Urothelium cell line (cell line): ENCODE results near the gene ATP9B.

Source experiments
- DNase-seq: peaks from one replicate; pipeline ENCODE4 v3.0.0; 2011; ENCODE audit warnings: low spot score, mixed read lengths
- FAIRE-seq: peaks from 2 replicates; lab custom pipeline; 2011; peaks lifted over from hg19 to GRCh38; lab: Jason Lieb, UNC

ATP9B gene, protein sequence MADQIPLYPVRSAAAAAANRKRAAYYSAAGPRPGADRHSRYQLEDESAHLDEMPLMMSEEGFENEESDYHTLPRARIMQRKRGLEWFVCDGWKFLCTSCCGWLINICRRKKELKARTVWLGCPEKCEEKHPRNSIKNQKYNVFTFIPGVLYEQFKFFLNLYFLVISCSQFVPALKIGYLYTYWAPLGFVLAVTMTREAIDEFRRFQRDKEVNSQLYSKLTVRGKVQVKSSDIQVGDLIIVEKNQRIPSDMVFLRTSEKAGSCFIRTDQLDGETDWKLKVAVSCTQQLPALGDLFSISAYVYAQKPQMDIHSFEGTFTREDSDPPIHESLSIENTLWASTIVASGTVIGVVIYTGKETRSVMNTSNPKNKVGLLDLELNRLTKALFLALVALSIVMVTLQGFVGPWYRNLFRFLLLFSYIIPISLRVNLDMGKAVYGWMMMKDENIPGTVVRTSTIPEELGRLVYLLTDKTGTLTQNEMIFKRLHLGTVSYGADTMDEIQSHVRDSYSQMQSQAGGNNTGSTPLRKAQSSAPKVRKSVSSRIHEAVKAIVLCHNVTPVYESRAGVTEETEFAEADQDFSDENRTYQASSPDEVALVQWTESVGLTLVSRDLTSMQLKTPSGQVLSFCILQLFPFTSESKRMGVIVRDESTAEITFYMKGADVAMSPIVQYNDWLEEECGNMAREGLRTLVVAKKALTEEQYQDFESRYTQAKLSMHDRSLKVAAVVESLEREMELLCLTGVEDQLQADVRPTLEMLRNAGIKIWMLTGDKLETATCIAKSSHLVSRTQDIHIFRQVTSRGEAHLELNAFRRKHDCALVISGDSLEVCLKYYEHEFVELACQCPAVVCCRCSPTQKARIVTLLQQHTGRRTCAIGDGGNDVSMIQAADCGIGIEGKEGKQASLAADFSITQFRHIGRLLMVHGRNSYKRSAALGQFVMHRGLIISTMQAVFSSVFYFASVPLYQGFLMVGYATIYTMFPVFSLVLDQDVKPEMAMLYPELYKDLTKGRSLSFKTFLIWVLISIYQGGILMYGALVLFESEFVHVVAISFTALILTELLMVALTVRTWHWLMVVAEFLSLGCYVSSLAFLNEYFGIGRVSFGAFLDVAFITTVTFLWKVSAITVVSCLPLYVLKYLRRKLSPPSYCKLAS

DNA sequence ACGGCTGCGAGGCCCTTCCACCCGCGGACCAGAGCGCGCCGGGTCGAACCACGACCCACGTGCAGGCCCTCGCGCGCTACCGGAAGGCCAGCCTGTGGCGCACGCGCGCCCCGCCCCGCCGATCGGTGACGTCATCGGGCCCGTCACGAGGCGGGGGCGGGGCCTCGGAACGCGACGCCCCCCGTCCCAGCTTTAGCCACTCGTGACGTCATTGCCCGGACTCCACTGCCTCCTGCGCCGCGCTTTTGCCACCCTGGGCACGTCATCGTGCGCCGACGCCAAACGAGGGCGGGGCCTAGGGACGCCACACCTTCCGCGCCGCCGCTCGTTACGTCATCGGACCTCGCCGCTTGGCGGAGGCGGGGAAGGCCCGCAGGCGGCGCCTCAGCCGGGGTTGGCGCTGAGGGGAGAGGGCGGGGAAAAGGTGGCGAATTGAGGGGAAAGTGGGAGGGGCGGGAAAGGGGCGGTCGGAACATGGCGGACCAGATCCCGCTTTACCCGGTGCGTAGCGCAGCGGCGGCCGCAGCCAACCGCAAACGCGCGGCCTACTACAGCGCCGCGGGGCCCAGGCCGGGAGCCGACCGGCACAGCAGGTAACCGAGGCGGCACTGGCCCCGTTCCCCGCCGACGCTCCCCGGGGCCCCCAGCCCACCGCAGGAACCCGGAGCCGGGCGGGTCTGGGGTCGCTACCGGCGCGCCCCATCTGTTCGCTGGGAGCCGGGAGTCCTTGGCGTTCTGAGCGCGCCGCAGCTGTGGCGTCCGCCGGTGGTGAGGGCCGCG lies at the start of gene ATP9B:
ATP9B (plus strand) TSS at position 458 of the 780 bp plus-strand sequence; CDS start at position 475, 17 bp downstream.
- DNase-seq = peak; percentile 98
- peak; percentile 98 for FAIRE-seq

DNA sequence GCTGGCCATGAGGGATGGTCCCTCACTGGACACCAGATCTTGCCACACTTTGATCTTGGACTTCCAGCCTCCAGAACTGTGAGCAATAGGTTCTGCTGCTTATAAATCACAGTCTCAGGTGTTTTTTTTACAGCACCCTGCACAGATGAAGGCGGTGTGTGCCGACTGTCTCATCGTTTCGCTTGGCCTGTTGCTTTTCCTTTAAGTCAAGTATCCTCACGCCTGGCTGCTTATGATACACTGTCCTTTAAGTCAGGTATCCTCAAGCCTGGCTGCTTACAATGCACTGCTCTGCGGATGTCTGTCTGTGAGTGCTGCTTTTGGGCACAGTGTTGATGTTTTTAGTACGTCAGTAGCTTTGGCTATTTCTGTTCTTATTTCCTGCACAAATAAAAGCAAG lies 49.3 kb upstream of the ATP9B start:
- no peak for DNase-seq
- FAIRE-seq = no peak

DNA sequence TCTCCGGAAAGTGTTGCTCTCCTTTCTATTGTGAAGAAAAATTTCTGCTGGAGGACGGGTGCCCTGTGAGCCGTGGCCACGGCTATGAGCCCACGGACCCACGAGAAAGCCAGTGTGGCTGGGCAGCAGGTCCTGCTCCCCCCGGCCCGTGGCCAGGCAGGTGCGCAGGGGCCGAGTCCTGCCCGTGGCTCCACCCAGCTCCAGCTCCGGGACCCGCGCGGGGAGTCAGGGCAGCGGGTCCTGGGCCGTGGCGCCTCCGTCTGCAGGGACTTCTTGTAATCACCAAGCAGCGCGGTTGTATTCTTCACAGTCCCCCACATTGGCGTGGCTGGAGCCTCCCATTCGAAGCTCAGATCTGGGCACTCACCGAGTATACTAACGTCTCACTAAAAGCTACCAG lies 46.6 kb upstream of the ATP9B start:
- FAIRE-seq = no peak
- no peak for DNase-seq

DNA sequence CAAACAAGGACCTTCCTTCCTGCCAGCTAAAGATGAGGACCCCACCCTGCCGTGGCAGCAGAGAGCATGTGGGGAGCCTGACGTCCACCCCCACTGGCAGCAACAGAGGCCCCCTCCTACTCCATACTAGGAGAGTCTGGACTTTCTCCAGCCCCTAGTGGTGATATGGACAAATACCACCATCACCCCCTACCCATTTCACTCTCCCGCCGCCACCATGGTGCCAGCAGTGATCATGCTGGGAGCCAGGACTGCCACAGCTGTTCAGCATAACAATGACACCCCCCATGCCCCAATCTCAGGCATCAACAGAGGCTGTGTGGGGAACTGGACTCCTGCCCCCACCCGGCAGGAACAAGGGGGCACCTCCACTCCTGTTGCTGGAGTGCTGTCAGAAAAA lies 42.7 kb upstream of the ATP9B start:
- FAIRE-seq = no peak
- DNase-seq = no peak

DNA sequence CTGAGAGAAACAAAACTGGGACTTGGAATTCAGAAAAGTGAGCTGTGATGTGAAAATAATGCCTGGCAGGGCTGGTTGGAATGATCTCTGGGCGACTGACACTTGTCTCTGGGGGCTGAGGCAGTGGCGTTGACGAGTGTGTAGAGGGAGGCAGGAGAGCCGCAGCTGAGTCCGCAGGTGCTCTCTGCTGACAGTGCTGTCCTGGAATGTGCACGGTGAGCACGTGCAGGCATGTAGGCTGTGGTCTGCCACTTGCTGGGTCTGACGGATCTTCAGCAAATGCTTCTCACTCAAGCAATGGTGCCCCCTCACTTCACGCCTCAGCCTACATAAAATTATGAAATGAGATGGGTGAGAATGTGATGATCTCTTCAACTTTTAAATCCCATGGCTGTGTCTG lies 38.5 kb upstream of the ATP9B start:
- peak; percentile 91 for FAIRE-seq

DNA sequence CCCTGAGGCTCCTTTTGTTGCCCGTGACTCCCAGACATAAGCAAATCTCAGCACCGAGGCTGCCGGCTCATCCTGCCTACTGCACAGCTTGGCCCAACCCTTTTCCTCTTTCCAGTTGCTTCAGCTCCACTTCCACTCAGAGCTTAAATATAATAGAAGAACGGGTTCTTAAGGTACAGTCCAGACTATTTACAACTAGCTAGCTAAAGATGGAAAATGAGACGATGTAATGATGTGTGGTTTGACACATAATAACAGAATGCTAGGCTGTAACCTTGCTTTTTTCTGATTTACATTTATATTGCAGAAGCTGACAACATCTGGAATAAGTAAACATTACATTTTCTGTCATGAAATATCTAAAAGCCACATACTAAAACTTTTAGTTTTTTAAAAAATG lies 26.9 kb upstream of the ATP9B start:
- DNase-seq (no peak), FAIRE-seq (no peak)

More for the DNA sequence above, 38.5 kb upstream of the ATP9B start:
- DNase-seq = peak; percentile 93

DNA sequence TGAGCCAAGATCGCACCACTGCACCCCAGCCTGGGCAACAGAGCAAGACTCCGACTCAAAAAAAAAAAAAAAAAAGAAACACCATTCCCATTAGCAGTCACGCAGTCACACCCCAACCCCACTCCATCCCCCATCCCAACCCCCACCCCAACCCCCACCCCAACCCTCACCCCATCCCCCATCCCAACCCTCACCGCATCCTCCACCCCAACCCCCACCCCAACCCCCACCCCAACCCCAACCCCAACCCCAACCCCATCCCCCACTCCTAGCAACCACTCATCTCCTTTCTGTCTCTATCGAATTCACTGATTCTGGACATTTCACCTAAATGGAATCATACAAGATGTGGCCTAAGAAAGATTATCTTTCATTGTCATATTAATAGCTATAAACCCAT lies 25.9 kb upstream of the ATP9B start:
- FAIRE-seq = no peak

DNA sequence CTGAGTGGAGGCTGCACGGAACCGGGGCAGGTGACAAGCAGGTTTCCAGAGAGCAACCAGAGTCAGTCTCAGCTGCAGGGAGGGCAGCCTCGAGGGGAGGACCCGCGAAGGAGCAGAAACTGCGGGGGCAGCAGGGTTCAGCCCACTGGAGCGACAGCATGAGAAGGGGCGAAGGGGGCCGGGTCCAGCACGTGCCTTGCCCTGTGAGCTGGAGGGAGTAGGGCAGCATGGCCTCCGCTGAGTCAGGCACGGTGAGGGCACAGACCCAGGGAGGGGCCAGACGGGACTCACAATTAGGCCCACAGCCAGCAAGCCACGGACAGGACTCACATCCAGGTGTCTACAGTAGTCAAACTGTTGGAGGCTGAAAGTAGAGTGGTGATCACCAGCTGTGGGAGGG lies 22.7 kb upstream of the ATP9B start:
- DNase-seq (peak; percentile 55), FAIRE-seq (peak; percentile 84)

More for the DNA sequence above, 25.9 kb upstream of the ATP9B start:
- DNase-seq = peak; percentile 40

DNA sequence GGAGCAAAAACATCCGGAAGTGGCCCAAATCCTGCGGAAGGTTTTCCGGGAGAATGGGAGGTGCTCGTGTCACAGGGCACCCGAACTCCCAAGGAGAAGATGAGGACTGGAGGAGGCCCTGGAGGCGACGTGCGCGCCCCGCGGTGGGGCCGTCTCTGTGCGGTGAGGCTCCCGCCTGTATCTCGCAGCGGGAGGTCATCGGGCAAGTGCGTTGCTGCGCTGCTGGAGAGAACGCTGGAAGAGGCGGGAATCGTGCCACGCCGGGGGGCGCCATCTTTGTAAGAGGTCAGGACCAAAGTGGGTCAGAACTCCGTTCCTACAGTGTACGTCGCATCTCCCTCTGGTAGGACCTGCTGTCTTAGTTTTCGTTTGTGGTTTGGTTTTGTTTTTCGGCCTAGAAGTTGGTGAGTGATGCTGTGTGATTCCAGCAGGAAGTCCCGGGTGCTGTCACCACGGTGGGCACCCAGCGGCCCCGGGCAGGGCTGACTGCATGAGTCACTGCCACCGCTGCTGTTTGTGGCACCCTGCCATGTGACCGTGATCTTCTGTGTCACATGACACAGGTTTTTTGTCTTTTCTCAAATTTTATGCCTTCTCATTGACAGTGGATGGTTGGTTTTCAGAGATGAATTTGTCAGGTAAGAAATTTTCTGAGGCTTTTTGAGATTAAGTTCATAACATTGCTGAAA lies 21.5 kb upstream of the ATP9B start:
- DNase-seq = peak; percentile 79
- FAIRE-seq = peak; percentile 27

DNA sequence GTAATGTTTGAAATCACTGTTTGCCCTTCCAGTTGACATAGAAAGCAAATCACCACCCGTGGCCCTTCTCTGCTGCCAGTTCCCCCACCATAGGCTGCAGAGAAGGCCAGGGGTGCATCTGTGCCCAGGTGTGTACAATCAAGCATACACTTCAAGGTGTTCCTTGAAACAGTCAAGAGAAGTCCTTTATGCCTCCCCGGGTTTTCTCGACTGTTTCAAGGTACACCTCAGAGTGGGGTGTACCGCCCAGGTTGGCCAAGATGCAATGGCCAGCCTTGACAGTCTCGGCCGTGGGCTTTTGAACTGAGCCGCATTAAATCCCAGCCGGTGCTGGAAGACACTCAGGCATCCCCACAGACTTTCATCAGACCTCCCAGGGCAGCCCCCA lies 21.0 kb upstream of the ATP9B start:
- no peak for FAIRE-seq
- no peak for DNase-seq

DNA sequence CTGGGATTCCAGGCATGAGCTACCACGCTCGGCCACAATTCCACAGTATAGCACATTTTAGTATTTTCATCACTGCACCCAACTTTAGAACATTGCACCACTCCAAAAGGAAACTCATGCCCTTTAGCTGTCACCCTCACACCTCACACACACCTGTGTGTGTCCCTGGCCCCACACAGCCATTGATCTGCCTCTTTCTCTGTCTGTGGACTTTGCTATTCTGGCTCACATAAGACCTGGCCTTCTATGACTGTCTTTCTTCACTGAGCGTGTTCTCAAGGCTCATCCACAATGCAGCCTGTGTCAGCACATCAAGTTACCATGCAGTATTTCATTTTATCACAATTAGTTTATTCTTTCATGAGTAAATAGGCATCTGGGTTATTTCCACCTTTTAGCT lies 19.7 kb upstream of the ATP9B start:
- FAIRE-seq (no peak), DNase-seq (no peak)

DNA sequence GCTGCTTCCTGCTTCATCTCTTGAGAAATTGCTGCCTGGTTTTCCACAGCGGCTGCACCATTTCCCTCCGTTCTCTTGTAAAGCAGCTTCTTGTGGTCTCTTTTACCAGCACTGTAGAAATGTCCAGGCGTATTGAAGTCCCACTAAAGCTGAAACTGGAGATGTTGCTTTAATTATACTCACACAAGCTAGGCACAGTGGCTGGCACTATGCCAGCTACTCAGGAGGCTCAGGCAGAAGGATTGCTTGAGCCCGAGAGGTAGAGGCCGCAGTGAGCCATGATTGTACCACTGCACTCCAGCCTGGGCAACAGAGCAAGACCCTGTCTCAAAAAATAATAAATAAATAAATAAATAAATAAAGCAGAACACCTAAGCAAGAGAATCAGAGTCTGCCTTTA lies 19.2 kb upstream of the ATP9B start:
- no peak for FAIRE-seq
- DNase-seq = no peak

DNA sequence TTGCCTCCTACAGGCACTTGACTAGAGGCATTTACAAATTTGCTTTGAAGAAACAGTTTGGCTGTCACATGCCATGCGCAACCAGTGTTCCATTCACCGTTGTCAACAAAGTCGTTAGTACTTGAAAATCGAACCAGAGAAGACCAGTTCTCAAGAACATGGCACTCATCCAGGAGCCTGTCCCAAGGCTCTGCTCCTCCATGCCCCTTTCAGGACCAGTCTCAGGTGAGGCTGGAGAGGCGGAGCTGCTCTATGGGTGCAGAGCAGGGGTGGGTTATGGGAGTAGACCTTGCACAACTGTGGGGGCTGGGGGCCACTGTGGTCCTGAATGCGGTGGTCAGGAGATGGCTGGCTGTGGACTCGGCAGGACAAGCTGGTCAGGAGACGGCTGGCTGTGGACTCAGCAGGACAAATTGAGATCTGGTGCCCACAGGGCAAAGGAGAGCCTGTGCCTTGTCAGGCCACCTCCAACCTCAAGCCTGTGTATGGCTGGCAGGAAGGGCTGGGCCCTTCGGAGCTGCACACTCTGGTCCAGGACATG lies 12.3 kb upstream of the ATP9B start:
- FAIRE-seq (no peak), DNase-seq (no peak)

DNA sequence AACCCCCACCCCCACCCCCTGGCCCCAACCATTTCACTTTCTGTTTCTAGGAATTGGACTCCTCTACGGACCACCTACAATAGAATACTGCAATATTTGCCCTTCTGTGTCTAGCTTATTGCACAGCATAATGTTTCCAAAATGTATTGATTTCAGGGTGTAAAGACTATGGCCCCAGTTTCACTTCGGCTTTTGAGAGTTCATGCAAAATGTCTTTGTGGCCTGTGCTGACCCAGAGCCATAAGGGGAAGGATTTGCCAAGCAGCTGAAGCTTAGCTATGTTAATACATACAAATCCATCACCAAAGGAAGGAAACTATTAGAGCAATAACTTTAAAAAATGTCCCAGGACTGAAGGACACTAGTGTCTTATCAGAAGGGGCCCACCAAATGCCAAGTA lies 11.2 kb upstream of the ATP9B start:
- FAIRE-seq (no peak), DNase-seq (no peak)

DNA sequence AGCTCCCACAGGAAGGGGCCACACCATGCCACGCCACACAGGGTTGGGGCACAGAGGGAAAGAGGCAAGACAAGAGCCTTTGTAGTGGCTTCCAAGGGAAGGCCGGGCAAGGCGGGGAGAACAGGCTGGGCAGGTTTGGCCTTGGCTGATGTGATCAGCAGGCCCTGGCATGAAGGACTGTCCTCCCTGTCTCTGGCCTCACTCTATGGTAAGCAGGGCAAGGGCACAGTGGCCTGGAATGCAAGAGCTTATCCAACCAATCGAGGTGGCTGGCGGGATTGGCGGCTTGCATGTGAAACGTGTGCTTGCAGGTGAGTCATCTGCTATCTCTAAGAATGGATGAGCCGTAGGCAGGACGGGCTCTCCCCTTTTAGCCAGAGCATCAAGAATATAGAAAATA lies 6.4 kb upstream of the ATP9B start:
- DNase-seq (no peak), FAIRE-seq (no peak)

DNA sequence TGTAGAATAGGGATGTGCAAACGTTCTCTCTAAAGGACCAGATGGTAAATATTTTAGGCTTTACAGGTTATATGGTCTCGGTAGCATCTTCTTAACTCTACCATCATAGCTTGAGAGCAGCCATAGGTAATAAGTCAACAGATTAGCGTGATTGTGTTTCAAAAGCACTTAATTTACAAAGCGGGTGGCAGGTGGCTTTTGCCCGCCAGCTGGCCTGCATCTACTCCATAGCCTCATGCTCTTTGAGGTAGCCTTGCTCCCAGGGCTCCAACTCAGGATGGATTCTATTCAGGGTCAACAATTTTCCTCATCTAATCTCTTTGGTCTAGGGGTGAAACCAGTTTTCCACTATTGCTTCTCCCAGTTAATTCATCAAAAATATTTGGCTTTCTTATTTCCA lies 5.0 kb upstream of the ATP9B start:
- DNase-seq = no peak
- no peak for FAIRE-seq

DNA sequence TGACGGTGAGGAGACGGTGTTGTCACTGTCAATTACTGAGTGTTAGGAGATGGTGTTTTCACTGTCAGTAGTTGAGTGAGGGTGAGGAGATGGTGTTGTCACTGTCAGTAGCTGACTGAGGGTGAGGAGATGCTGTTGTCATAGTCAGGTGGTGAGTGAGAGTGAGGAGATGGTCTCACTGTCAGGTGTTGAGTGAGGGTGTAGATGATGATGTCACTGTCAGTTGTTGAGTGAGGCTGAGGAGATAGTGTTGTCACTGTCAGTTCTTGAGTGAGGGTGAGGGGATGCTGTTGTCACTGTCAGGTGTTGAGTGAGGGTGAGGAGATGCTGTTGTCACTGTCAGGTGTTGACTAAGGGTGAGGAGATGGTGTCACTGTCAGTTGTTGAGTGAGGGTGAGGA lies 3.4 kb upstream of the ATP9B start:
- peak; percentile 96 for FAIRE-seq
- DNase-seq = no peak

DNA sequence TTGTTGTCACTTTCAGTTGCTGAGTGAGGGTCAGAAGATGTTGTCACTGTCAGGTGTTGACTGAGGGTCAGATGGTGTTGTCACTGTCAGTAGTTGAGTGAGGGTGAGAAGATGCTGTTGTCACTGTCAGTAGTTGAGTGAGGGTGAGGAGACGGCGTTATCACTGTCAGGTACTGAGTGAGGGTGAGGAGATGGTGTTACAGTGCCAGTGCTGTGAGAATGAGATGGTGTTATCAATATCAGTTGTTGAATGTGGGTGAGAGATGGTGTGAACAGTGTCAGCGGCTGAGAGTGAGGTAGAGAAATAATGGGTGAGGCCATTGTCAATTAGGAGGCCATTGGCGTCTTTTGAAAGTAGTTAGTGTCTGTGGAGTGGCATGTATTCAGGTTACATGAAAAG lies 1.6 kb upstream of the ATP9B start:
- DNase-seq (no peak), FAIRE-seq (peak; percentile 97)

DNA sequence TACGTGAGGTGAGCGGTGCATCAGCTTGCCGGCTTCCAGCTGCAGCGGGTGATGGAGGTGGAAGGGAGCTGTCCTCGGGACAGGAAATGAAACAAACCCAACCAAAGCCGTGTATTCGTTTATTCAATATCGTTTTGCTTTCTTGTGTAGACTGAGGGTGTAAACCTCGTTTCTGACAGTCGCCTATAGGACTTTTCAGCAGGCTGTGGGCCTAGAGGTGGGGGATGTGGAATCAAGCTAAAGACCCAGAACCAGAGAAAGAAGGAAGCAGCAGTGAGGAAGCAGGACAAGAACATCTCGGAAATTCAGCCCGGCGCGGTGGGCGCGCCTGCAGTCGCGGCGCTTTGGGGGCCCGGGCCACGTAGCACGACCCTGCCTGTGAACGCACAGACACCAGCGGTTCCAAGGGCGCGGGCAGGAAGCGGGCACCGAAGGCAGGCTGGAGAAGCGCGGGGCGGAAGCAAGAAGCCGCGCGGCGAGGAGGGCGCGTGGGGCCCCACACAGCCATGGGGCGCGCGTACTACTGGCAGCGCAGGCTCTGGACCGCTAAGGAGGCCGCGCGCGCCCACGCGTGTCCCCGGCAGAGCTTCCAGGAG lies 755 bp upstream of the ATP9B start:
- DNase-seq (no peak), FAIRE-seq (no peak)
